Measurements from ENCODE around the gene DACT1. TPM values are rescaled to one million over a fixed set of nuclear protein-coding genes. Genes with fewer than 3 reads are reported as not detected.

The DACT1 gene
- polyA plus RNA-seq, 2 of the 4 experiments (the other 2 are of a cell fraction) = 0.45 to 0.89 TPM

GRCh38 chr14:58636129-58636528, 1.6 kb upstream of the DACT1 start:
- Histone ChIP-seq H3K9me3 (no peaks in the 10 kb centered on the region), H3K4me1 (peaks cover 3% of the 10 kb centered on the region; the same call in 1 of the 3 replicates), H3K4me3 (no peak overlapping the region; the same call in 2 of the 3 replicates), H3K27ac (no peak overlapping the region), H3K4me2 (no peak overlapping the region)
- WGBS (ENCODE audit: missing lambda C conversion rate) = 65% methylated on average over 4 of the region's 4 CpGs
- CTCF ChIA-PET = interaction anchor here (1.0 to 8.7 kb wide), 6 partner anchors 135 to 488 kb away, joined by 3 to 78 read pairs (median 4); partner anchors contain the start of gene TOMM20L
- no peak for FAIRE-seq
- POLR2A ChIA-PET = interaction anchor here (0.9 to 1.7 kb wide), 3 partner anchors 8 to 110 kb away, joined by 3 to 7 read pairs (median 7); no protein-coding TSS in a partner anchor
- DNase-seq (ENCODE audit: low read depth in 1 of 2, low spot score in 1 of 2) = no peak
- no peak for ATAC-seq
- no peak for TF ChIP-seq SMC3 (IDR thresholded peaks at IDR 0.05)
- no peak for TF ChIP-seq BCL3 (IDR thresholded peaks at IDR 0.05)
- no peak for TF ChIP-seq RCOR1 (IDR thresholded peaks at IDR 0.05; ENCODE audit: low read depth, low read length)
- no peak for TF ChIP-seq KDM1A (IDR thresholded peaks at IDR 0.05; ENCODE audit: low read depth)
- no peak for TF ChIP-seq MAFK (IDR thresholded peaks at IDR 0.05; ENCODE audit: partially characterized antibody)
- TF ChIP-seq NFE2L2 (conservative IDR thresholded peaks at IDR 0.05; ENCODE audit: low read length) = no peak
- TF ChIP-seq CTCF (IDR thresholded peaks at IDR 0.05) = no peak
- TF ChIP-seq JUNB (IDR thresholded peaks at IDR 0.05) = no peak
- TF ChIP-seq MAX (IDR thresholded peaks at IDR 0.05) = no peak
- TF ChIP-seq CBX2 (IDR thresholded peaks at IDR 0.05; ENCODE audit: borderline replicate concordance, low read depth) = no peak
- TF ChIP-seq ZSCAN20 (CRISPR knock-in tag; IDR thresholded peaks at IDR 0.05) = no peak
- no peak for TF ChIP-seq SREBF2 (IDR thresholded peaks at IDR 0.05)
- TF ChIP-seq TFCP2L1 (CRISPR knock-in tag; IDR thresholded peaks at IDR 0.05) = no peak
- TF ChIP-seq NPAS2 (CRISPR knock-in tag; IDR thresholded peaks at IDR 0.05; ENCODE audit: borderline replicate concordance) = no peak
- no peak for TF ChIP-seq REST (IDR thresholded peaks at IDR 0.05)
- TF ChIP-seq BHLHE40 (IDR thresholded peaks at IDR 0.05; ENCODE audit: low read depth, low read length) = no peak
- no peak for TF ChIP-seq USF2 (IDR thresholded peaks at IDR 0.05)
- TF ChIP-seq RFX5 (IDR thresholded peaks at IDR 0.05) = no peak
- no peak for TF ChIP-seq HES2 (IDR thresholded peaks at IDR 0.05)
- TF ChIP-seq GATA3 (IDR thresholded peaks at IDR 0.05; ENCODE audit: borderline replicate concordance) = no peak
